Measurements from ENCODE around the gene SNRNP25.
A peak's percentile ranks its signal among the peaks of the same experiment; 100 is the strongest.

SNRNP25 gene

DNA sequence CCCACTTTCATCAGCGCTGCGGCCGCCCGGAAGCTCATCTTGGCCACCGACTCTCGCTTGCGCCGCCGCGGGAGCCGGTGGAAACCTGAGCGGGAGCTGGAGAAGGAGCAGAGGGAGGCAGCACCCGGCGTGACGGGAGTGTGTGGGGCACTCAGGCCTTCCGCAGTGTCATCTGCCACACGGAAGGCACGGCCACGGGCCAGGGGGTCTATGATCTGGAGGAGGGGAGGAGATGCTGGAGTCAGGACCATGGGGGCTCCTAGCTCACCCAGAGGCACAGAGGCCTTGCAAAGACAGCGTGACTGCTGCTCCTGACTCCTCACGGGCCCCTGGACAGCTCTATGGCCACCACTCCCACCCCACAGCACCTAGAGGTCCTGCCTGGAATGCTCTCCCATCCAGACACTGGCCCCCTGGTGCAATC, 9.4 kb downstream of the SNRNP25 start:
- no peak for DNase-seq

DNA sequence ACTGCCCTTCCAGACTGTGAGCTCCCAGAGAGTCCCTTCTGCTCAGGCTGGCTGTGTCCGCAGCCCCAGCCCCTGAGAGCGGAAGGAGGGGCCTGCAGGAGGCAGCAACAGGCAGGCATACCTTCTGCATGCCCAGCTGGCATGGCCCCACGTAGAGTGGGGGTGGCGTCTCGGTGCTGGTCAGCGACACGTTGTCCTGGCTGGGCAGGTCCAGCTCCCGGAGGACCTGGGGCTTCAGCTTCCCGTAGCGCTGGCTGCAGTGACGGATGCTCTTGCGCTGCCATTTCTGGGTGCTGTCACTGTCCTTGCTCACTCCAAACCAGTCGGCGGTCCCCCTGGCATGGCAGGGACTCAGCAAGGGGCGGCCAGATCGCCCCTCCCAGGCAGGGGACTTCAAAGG, 9.8 kb downstream of the SNRNP25 start:
- no peak for DNase-seq

DNA sequence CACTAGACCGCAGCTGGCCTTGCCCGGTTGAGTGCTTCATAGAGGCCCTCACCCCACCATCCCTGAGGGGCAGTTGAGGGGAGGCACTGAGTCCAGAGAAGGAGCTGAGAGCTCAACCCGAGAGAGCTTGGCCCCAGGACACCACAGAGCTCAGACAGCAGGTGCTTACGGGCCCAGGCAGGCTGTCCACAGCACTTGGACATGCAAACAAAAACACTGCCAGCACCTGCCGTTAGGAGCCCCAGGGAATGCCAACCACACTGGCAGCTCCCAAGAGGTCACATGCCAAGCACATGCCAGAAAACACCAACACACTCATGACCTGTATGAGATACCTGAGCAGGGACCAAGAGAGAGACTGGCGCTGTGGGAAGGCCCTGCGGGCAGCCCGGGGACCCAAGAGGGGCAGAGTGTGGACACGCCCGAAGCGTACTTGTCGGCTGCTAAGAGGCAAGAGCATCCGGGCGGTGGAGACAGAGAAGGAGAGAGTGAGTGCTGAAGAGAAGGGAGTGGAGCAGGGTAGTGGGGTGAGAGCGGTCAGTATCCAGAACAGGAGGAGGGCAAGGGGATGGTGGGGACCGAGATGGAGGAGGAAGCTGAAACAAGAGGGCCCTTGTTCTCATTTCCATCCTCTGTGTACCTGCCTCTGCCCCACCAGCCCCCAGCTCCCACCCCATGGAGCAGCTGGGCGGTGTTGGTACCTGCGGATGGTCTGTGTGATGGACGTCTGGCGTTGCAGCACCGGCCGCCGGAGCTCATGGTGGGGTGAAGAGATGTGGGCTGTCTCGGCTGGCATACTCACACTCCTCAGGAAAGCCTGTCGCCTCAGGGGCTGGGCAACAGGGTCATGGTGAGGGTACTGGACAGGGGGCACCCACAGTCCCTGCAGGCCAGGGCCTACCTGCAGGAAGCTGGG, 10.6 kb downstream of the SNRNP25 start:
- no peak for DNase-seq

DNA sequence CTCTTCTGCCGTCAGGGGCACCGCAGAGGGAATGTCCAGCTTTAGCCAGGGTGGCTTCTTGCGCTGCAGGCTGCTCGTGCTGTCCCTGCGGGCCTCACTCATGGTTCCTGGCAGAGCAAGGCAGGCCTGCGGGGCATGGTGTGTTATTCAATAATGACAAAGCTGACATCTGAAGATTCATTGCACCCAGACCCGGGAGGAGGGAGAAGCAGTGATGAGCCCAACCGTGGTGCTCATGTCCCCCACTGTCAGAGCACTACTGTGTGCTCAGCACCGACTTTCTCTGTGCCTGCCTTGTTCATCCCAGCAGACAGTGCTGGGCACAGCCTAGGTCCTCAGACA, 11.3 kb downstream of the SNRNP25 start:
- no peak for DNase-seq

DNA sequence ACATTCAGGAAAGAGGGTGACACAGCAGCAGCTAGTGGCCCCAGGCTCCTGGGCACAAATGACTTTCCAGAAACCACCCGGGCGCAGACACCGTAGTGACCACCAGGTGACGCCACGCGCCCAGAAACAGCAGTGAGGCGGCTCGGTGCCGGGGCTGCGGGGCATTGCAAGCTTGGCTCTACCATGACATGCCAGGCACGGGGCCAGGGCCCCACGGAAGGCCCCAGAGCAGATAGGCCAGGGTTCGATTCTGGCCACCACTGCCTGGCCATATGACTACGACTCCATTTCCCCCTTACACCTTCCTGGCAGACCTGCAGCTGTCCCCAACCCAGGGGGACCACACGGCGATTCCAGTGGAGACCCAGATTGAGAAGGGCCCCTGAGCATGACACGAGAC, 12.1 kb downstream of the SNRNP25 start:
- peak in 56 of 58 donors; percentile 22 to 89 (median 71) for DNase-seq

DNA sequence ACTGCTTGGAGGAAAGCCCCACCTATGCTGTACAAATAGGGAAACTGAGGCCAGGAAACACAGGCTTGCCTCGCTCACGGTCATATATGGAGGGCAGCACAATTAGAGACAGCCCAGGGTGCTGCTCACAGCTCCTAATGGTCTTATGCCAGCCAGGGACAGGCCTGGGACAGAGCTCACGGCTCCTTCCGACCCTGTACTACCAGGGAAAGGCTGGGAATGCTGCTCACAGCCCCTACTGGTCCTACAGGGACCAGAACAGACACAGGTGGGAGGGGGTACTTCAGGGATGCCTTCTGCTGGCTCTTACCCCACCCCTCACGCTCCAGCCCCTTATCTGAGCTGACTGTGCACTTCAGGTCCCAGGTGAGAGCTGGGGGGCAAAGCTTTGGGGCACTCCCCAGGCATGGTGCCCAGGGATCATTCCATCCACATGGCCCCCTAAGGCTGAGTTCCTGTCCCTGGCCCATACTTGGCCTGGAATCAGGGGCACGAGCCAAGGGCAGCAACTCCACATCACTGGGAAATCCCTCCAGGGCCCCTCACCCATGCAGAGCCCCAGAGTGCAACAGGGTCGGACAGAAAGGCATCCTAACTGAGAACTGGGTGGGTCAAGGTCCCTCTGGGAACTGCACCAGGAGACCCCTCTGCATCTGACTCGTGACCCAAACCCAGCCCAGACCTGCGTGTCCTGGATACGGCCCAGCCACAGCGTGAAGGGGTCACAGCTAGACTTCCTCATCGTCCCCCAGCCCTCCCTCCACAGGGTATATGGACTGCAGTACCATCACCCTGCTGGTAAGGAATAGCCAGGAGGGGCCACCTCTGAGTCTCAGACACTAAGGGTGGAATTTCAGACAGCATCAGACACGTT, 12.9 kb downstream of the SNRNP25 start:
- DNase-seq, result no peak

DNA sequence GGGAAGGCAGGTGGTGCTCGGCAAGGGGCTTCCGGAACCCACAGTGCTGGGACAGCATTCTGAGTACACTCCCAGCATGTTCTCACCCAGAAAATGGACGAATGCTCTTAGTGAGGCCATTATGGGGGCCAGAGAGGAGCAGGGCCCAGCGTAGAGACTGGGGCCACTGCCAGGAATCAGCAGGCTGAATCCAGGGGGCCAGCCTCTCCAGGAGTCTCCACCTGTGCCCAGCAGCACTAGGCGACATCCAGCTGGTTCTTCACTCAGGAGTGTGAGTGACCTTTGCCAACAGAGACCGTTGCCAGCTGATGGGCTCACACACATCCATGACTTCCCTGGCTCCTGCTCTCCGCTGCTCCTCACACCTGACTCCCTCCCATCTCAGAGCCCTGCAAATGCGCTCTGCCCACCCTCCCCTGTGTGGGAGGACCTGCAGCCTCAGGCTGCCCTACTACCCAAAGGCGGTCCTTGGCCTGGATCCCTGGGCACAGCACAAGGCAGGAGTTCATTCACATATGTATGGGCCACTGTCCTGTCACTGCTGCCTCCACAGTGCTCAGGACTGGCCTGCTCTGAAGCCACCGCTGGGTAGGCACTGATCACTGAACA, 13.7 kb downstream of the SNRNP25 start:
- DNase-seq, result peak in 13 of 58 donors; percentile 21 to 53 (median 30)

DNA sequence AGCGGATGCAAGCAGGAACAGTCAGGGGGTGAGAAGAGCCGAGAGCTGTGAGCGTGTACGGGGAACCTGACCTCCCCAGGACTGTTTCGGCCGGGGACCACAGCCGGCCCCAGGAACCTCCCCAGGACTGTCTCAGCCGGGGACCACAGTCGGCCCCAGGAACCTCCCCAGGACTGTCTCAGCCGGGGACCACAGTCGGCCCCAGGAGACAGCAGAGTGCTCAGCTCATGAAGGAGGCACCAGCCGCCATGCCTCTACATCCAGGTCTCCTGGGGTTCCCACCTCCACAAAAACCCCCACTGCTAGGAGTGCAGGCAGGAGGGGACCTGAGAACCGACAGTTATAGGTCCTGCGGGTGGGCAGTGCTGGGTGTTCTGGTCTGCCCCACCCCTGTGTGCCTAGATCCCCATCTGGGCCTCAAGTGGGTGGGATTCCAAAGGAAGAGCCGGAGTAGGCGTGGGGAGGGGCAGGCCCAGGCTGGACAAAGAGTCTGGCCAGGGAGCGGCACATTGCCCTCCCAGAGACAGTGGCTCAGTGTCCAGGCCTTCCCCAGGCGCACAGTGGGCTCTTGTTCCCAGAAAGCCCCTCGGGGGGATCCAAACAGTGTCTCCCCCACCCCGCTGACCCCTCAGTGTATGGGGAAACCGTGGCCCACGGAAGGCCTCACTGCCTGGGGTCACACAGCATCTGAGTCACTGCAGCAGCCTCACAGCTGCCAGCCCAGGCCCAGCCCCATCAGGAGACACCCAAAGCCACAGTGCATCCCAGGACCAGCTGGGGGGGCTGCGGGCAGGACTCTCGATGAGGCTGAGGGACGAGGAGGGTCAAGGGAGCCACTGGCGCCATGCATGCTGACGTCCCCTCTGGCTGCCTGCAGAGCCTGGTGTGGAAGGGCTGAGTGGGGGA, 14.5 kb downstream of the SNRNP25 start:
- peak in 15 of 58 donors; percentile 20 to 75 (median 37) for DNase-seq

DNA sequence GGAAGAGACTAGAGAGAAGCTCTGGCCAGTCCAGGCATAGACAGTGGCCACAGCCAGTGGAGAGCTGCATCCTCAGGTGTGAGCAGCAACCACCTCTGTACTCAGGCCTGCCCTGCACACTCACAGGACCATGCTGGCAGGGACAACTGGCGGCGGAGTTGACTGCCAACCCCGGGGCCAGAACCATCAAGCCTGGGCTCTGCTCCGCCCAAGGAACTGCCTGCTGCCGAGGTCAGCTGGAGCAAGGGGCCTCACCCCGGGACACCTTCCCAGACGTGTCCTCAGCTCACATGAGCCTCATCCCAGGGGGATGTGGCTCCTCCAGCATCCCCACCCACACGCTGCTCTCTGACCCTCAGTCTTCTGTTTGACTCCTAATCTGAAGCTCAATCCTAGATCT, 15.6 kb downstream of the SNRNP25 start:
- no peak for DNase-seq

DNA sequence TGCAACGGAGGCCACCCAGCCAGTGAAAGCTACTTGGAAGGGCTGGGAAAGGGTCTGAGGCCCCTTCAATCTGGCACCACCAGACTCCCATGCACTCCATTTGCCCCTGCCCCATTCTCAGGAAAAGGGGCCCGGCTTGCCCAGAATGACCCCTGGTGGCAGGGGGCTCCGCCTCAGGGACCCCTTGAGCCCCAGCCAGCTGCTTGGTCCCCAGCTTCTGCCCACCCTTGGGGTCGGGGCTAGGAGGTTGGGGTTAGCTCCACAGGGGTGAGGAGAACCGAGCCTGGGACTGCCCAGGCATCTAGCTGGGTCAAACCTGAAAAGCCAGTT, 17.5 kb downstream of the SNRNP25 start:
- no peak for DNase-seq

DNA sequence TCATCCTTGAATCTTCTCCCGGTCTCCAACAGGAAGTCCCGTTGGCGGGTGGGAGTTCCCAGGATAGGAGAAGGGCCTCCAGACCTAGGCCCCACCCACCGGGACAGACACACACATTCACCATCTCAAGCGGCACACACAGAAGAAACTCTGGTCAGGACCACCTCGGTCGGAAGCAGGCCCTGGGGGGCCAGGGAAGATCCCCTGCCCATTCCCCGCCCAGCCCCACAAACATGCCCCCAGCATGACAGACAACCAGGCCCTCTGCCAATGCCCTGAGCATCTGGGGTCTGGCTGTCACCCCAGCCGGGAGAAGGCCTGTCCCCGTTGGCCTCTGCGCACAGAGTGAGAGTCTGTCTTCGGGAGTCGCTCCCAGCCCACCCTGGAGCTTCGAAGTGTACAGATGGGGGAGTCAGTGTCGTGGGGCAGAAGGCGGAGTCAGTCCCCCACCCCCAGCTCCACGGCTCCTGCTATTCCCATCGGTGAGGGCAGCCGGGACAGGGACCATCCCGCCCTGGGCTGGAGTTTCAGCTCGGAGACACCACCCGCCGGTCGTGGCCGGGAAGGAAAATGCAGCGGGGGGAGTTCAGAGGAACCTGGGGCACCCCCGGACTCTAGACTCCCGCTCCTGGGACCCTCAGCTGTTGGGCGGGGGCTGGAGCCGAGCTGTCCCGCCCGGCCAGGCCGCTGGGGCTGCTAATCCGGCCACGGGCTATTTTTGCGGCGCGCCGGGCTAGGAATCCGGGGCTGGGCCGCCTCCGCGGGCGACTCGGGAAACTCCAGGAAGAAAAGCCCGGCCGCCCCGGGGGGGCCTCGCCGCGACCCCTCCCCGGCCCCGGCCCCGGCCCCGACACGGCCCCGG, 18.1 kb downstream of the SNRNP25 start:
- peak in 12 of 58 donors; percentile 19 to 60 (median 38) for DNase-seq

DNA sequence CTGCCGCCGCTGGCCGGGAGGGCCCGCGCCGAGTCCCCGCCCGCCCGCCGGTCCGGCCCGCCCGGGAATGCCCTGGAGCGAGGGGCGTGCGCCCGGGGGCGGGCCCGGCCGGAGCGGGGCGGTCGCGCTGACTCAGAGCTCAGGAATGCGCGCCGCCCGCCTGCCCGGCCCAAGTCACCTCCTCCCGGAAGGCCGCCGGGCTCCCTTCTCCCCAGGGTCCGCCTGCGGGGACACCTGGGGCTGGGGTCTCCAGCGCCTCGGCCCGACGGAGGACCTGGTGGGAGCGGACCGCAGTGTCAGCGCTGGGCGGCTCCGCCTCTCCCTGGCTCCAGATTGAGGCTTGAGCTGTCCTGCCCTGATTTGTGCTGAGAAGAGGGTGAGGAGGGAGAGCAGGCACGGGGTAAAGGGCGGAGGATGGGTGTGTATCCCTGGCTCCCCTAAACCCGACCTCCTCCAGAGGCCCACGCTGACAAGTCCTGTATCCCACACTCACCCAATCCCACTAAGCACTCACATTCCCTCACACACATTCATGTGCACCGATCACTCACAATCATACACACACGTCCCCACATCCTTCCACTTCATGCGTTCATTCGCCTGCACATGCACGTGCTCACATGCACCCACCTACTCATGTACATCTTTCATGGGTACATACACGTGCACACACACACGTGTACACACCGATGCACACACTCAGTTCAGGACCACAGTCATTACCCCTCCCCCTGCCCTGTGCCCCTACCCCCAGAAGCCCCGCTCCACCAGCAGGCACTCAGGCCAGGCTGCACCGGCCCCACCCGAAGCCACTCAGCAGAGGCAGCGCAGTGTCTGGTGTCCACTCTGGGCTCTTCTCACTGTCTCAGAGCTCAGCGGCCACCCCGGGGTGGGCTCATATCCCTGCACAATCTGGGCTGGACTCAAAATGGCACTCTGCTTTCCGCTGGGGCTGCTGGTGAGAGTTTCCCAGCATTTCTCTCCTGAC, 19.2 kb downstream of the SNRNP25 start, which contains the start of gene RHBDF1:
TSS of gene RHBDF1 (minus strand) at position 71 of the 988 bp plus-strand sequence. CDS start 7,616 bp downstream, outside the sequence.
- DNase-seq, result peak in 3 of 58 donors; percentile 15 to 46 (median 30)

DNA sequence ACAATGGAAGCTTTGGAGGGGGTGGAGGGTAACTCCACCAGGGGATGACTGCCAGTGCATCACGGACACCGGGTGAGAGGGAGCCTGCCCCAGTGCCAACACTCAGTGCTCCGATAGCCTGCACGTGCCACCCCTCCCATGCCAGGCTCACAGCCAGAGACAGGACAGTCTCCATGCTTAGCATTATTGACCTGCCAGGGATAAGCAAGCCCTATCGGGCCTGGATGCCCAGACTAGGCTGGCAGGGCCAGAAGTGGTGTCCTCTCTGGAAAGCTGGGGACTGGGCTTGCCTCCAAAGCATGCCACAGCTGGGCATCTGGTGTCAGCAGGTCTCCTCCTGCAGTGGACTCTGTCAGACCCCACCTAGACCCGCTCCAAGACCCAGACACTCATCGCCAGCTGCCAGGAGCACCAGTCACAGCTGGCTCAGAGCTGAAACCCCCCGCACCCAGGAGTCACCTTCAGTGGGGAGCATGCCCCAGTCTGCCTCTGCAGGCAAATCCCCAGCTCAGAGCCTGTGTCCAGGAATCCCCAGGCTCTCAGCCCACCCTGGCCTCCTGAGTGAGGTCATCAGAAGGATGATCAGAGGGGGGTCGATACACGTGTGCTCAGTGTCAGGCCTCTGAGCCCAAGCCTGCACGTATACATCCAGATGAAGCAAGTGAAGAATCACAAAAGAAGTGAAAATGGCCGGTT, 20.6 kb downstream of the SNRNP25 start:
- peak in 7 of 58 donors; percentile 29 to 47 (median 38) for DNase-seq

DNA sequence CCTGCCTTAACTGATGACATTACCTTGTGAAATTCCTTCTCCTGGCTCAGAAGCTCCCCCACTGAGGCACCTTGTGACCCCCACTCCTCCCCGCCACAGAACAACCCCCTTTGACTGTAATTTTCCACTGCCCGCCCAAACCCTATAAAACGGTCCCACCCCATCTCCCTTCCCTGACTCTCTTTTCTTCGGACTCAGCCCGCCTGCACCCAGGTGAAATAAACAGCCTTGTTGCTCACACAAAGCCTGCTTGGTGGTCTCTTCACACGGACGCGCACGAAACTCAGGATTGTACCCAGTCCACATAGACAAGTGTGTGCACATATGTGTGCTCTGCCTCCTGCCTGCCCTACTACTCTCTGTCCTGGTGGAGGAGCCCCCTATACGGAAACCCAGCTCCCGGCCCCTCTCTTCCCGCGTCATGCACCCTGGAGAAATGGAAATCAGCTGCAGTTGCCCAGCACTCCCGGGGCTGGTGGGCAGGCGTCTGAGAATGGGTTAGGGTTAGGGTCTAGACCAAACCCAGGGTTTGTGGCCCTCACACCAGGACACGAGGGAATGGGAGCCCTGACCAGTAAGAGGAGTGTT, 21.2 kb downstream of the SNRNP25 start:
- no peak for DNase-seq

DNA sequence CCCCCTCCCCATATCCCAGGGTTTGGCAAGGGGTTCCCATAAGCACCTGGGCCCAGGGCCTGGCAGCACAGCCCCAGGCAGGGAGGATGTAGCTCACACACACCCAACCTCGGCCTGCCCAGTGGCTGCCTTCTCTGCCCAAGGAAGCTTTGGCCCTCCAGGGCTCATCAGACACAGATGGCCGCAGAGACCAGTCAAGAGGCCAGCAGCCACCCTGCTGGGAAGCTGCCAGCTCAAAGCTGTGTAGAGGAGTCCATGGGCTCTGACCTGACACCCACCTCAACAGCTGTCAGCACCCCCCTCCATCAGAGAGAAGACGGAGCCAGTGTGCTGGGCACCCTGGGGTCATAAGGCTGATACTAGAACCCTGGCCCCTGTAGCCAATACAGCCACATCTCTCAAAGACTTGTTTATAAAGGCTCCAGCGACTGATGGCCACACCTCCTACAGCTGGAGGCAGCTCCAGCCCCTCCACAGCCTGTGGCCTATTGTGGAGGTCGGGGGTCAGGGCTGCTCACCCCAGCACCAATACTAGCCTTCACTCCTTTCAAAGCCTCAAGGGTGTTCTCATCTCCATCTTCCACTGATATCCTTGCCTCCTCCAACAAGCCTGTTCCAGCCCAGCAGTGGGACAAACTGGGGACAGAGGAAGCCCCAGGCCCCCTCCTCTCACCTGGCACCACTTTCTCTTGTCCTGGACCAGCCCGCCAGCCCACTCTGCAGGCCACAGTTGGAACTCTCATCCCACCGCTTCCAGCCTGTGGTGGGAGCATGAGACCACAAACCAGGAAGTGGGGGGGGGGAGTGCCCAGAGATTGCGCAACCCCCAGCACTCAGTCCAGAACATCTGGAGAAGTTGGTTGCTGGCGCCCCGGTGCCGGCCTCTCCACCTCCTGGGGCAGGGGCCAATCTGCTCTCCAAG, 22.2 kb downstream of the SNRNP25 start:
- DNase-seq, result peak in 2 of 58 donors; percentile 27 to 31

Data from anterior cingulate cortex (tissue), 58 donors.